SJSA1 (cell line): ENCODE data around the gene PGF. TPM values are rescaled to one million over a fixed set of nuclear protein-coding genes. Genes with fewer than 3 reads are reported as not detected.
A peak's percentile ranks its signal among the peaks of the same experiment; 100 is the strongest.

Source experiments
- DNase-seq, 2 experiments: peaks; one replicate each; pipeline ENCODE4 v3.0.0-alpha.2; 2015 to 2020; ENCODE audit warnings: low spot score in 2 of 2, low read depth in 1 of 2
- H3K27ac ChIP-seq: fragments of 250-450 bp; sonication (Bioruptor Pico); 2 replicates; pipeline ENCODE4 v1.5.1; 2020; ENCODE audit warnings: mild to moderate bottlenecking, moderate library complexity
- H3K27me3 ChIP-seq: fragments of 250-450 bp; sonication (Bioruptor Pico); replicated peaks from 2 replicates; pipeline ENCODE4 v1.5.1; 2020; ENCODE audit warnings: mild to moderate bottlenecking, moderate library complexity
- H3K36me3 ChIP-seq: fragments of 250-450 bp; sonication (Bioruptor Pico); 2 replicates; pipeline ENCODE4 v1.5.1; 2020; ENCODE audit warnings: mild to moderate bottlenecking
- H3K4me1 ChIP-seq: fragments of 250-450 bp; sonication (Bioruptor Pico); replicated peaks from 2 replicates; pipeline ENCODE4 v1.6.1; 2021; ENCODE audit warnings: mild to moderate bottlenecking
- H3K4me3 ChIP-seq: fragments of 250-450 bp; sonication (Bioruptor Pico); 2 replicates; pipeline ENCODE4 v1.5.1; 2020; ENCODE audit warnings: mild to moderate bottlenecking
- H3K9me3 ChIP-seq: fragments of 250-450 bp; sonication (Bioruptor Pico); replicated peaks from 2 replicates; pipeline ENCODE4 v1.5.1; 2020; ENCODE audit warnings: mild to moderate bottlenecking
- total RNA-seq: library from RNA; depleted of rRNA; stranded (reverse); fragments of >200 nt; shearing (Covaris generic); gene quantifications from 2 replicates; pipeline ENCODE4 v1.2.3, GENCODE V29; 2014

Gene PGF
- total RNA-seq, 1 experiment from 2014 or later = 0.79 TPM

GRCh38 chr14:74909911-74910310, 45.5 kb downstream of the PGF start:
- H3K27ac ChIP-seq = no peak overlapping the region
- no peaks in the 10 kb centered on the region for H3K9me3 ChIP-seq
- no peaks in the 10 kb centered on the region for H3K27me3 ChIP-seq
- H3K4me1 ChIP-seq = no peaks in the 10 kb centered on the region; the same call in 1 of the 2 replicates
- H3K4me3 ChIP-seq = no peak overlapping the region
- peaks cover 11% of the 10 kb centered on the region for H3K36me3 ChIP-seq
- no peak for DNase-seq

GRCh38 chr14:74909501-74909900, 45.9 kb downstream of the PGF start:
- Histone ChIP-seq H3K36me3 (peaks cover 11% of the 10 kb centered on the region), H3K4me1 (no peaks in the 10 kb centered on the region; the same call in 1 of the 2 replicates), H3K9me3 (no peaks in the 10 kb centered on the region), H3K4me3 (no peak overlapping the region), H3K27ac (no peak overlapping the region), H3K27me3 (no peaks in the 10 kb centered on the region)
- no peak for DNase-seq

GRCh38 chr14:74908861-74909341, 46.5 kb downstream of the PGF start:
- Histone ChIP-seq H3K4me3 (no peak overlapping the region), H3K27ac (no peak overlapping the region), H3K27me3 (no peaks in the 10 kb centered on the region), H3K36me3 (peaks cover 15% of the 10 kb centered on the region), H3K4me1 (no peaks in the 10 kb centered on the region), H3K9me3 (no peaks in the 10 kb centered on the region)
- DNase-seq = no peak

GRCh38 chr14:74907744-74908143, 47.7 kb downstream of the PGF start:
- DNase-seq = no peak
- Histone ChIP-seq H3K36me3 (peaks cover 19% of the 10 kb centered on the region), H3K4me3 (no peak overlapping the region), H3K4me1 (no peaks in the 10 kb centered on the region), H3K27ac (no peak overlapping the region), H3K9me3 (no peaks in the 10 kb centered on the region), H3K27me3 (no peaks in the 10 kb centered on the region)

- Histone ChIP-seq H3K36me3 (peaks cover 21% of the 10 kb centered on the region), H3K4me3 (no peak overlapping the region), H3K4me1 (no peaks in the 10 kb centered on the region), H3K9me3 (no peaks in the 10 kb centered on the region), H3K27me3 (no peaks in the 10 kb centered on the region), H3K27ac (no peak overlapping the region)
- DNase-seq = no peak
These were observed 48.4 kb downstream of the PGF start for GRCh38 chr14:74906925-74907521.

GRCh38 chr14:74905595-74906142, 49.7 kb downstream of the PGF start:
- DNase-seq = peak; percentile 48 to 72
- Histone ChIP-seq H3K36me3 (peaks cover 34% of the 10 kb centered on the region), H3K4me3 (no peak overlapping the region), H3K27ac (no peak overlapping the region), H3K4me1 (no peaks in the 10 kb centered on the region), H3K9me3 (no peaks in the 10 kb centered on the region), H3K27me3 (no peaks in the 10 kb centered on the region)

GRCh38 chr14:74904635-74905503, 50.5 kb downstream of the PGF start:
- Histone ChIP-seq H3K4me3 (no peak overlapping the region), H3K27ac (no peak overlapping the region), H3K9me3 (no peaks in the 10 kb centered on the region), H3K36me3 (peaks cover 42% of the 10 kb centered on the region), H3K4me1 (no peaks in the 10 kb centered on the region), H3K27me3 (no peaks in the 10 kb centered on the region)
- DNase-seq = no peak

- no peak for DNase-seq
- H3K36me3 ChIP-seq = peaks cover 60% of the 10 kb centered on the region
These were observed 52.3 kb downstream of the PGF start for GRCh38 chr14:74902941-74903705.

GRCh38 chr14:74898694-74899093, 56.7 kb downstream of the PGF start:
- Histone ChIP-seq H3K27me3 (no peaks in the 10 kb centered on the region), H3K9me3 (no peaks in the 10 kb centered on the region), H3K27ac (no peak overlapping the region), H3K4me3 (no peak overlapping the region), H3K36me3 (peaks cover 86% of the 10 kb centered on the region), H3K4me1 (no peaks in the 10 kb centered on the region)
- DNase-seq = no peak

More at GRCh38 chr14:74902941-74903705, 52.3 kb downstream of the PGF start:
- Histone ChIP-seq H3K4me3 (no peak overlapping the region), H3K4me1 (no peaks in the 10 kb centered on the region), H3K9me3 (no peaks in the 10 kb centered on the region), H3K27ac (no peak overlapping the region), H3K27me3 (no peaks in the 10 kb centered on the region)

- Histone ChIP-seq H3K27me3 (no peaks in the 10 kb centered on the region), H3K4me3 (no peak overlapping the region)
These were observed 57.3 kb downstream of the PGF start for GRCh38 chr14:74898083-74898482.

GRCh38 chr14:74897642-74898041, 57.8 kb downstream of the PGF start:
- DNase-seq = no peak
- H3K4me1 ChIP-seq = no peaks in the 10 kb centered on the region
- H3K9me3 ChIP-seq = no peaks in the 10 kb centered on the region
- no peak overlapping the region for H3K4me3 ChIP-seq
- peaks cover 95% of the 10 kb centered on the region for H3K36me3 ChIP-seq
- no peak overlapping the region for H3K27ac ChIP-seq
- no peaks in the 10 kb centered on the region for H3K27me3 ChIP-seq

More at GRCh38 chr14:74898083-74898482, 57.3 kb downstream of the PGF start:
- H3K9me3 ChIP-seq = no peaks in the 10 kb centered on the region
- H3K4me1 ChIP-seq = no peaks in the 10 kb centered on the region
- no peak overlapping the region for H3K27ac ChIP-seq
- peaks cover 91% of the 10 kb centered on the region for H3K36me3 ChIP-seq
- DNase-seq = no peak

- Histone ChIP-seq H3K4me3 (no peak overlapping the region), H3K4me1 (no peaks in the 10 kb centered on the region), H3K27ac (no peak overlapping the region), H3K9me3 (no peaks in the 10 kb centered on the region), H3K36me3 (peaks cover 98% of the 10 kb centered on the region), H3K27me3 (no peaks in the 10 kb centered on the region)
- DNase-seq = no peak
These were observed 59.0 kb downstream of the PGF start for GRCh38 chr14:74896400-74896799.

GRCh38 chr14:74893614-74894091, 61.7 kb downstream of the PGF start:
- Histone ChIP-seq H3K27ac (no peak overlapping the region), H3K36me3 (peaks cover 93% of the 10 kb centered on the region), H3K4me1 (no peaks in the 10 kb centered on the region), H3K27me3 (no peaks in the 10 kb centered on the region), H3K9me3 (no peaks in the 10 kb centered on the region), H3K4me3 (no peak overlapping the region)
- DNase-seq = no peak
